Progenitor cell of endocrine pancreas (in vitro differentiated cells): Measurements from ENCODE around the gene NAA60. TPM values are rescaled to one million over a fixed set of nuclear protein-coding genes. Genes with fewer than 3 reads are reported as not detected.

Experiments used
- DNase-seq: peaks from one replicate; pipeline ENCODE4 v3.0.0; 2021; ENCODE audit warnings: low spot score; ENCODE audit not compliant: unreplicated experiment
- H3K27ac Mint-ChIP-seq: 2 replicates; pipeline ENCODE4 v1.8.0; 2021; ENCODE audit warnings: mild to moderate bottlenecking, moderate library complexity, mixed read lengths
- H3K27me3 Mint-ChIP-seq: 2 replicates; pipeline ENCODE4 v1.8.0; 2021; ENCODE audit warnings: mixed read lengths
- H3K36me3 Mint-ChIP-seq: 2 replicates; pipeline ENCODE4 v1.8.0; 2022; ENCODE audit warnings: mixed read lengths; ENCODE audit not compliant: insufficient read depth
- H3K4me1 Mint-ChIP-seq: 2 replicates; pipeline ENCODE4 v1.8.0; 2021; ENCODE audit warnings: low read depth, mixed read lengths
- H3K4me3 Mint-ChIP-seq: 2 replicates; pipeline ENCODE4 v1.8.0; 2021; ENCODE audit warnings: low read depth, mild to moderate bottlenecking, moderate library complexity, mixed read lengths
- H3K9me3 Mint-ChIP-seq: 2 replicates; pipeline ENCODE4 v1.8.0; 2021; ENCODE audit warnings: low read depth, mixed read lengths
- total RNA-seq: library from RNA; stranded (reverse); gene quantifications from 2 replicates; pipeline ENCODE4 v1.2.1, GENCODE V29; 2021
- TF ChIP-seq, protein P1 (sequence below): fragments of 200-600 bp; sonication (generic); IDR thresholded peaks from one replicate; pipeline ENCODE4 v1.5.0; 2021; ENCODE audit warnings: antibody characterized with exemption, mild to moderate bottlenecking; ENCODE audit not compliant: unreplicated experiment

The NAA60 gene
- total RNA-seq, 1 donor from 2014 or later = 71.3 TPM

DNA sequence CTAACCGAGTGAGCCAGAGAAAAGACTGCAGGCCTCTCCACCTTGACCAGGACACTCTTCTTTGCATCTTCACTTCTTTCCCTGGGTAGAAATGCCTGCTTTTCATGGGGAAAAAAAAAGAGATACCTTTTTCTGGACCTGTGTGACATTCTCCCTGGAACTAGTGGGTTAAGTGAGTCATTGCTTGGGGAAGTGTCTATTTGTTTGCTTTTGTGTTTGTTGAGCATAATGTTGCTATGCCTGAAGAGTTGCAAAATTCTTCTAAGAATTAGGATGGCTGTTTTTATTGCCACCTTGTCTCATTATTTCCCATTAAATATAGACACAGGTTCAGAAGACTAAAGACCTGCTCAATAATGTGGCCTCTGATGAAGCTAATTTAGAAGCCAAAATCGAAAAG is 76.1 kb downstream of the NAA60 start:
- no peak for DNase-seq
- H3K9me3 Mint-ChIP-seq = no peaks in the 10 kb centered on the region
- H3K27me3 Mint-ChIP-seq = no peaks in the 10 kb centered on the region
- peaks cover 25% of the 10 kb centered on the region for H3K36me3 Mint-ChIP-seq
- TF ChIP-seq, protein P1, sequence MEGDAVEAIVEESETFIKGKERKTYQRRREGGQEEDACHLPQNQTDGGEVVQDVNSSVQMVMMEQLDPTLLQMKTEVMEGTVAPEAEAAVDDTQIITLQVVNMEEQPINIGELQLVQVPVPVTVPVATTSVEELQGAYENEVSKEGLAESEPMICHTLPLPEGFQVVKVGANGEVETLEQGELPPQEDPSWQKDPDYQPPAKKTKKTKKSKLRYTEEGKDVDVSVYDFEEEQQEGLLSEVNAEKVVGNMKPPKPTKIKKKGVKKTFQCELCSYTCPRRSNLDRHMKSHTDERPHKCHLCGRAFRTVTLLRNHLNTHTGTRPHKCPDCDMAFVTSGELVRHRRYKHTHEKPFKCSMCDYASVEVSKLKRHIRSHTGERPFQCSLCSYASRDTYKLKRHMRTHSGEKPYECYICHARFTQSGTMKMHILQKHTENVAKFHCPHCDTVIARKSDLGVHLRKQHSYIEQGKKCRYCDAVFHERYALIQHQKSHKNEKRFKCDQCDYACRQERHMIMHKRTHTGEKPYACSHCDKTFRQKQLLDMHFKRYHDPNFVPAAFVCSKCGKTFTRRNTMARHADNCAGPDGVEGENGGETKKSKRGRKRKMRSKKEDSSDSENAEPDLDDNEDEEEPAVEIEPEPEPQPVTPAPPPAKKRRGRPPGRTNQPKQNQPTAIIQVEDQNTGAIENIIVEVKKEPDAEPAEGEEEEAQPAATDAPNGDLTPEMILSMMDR = no peak
- no peak overlapping the region for H3K27ac Mint-ChIP-seq
- H3K4me3 Mint-ChIP-seq = no peak overlapping the region
- peaks cover 7% of the 10 kb centered on the region for H3K4me1 Mint-ChIP-seq

- no peak overlapping the region for H3K4me3 Mint-ChIP-seq
- DNase-seq = no peak
- H3K4me1 Mint-ChIP-seq = peaks cover 7% of the 10 kb centered on the region
- no peaks in the 10 kb centered on the region for H3K9me3 Mint-ChIP-seq
- no peaks in the 10 kb centered on the region for H3K27me3 Mint-ChIP-seq
- TF ChIP-seq, protein P1 = no peak
- peaks cover 28% of the 10 kb centered on the region for H3K36me3 Mint-ChIP-seq
- H3K27ac Mint-ChIP-seq = no peak overlapping the region
These were observed 76.9 kb downstream of the NAA60 start for GRCh38 chr16:3520413-3520812.

DNA sequence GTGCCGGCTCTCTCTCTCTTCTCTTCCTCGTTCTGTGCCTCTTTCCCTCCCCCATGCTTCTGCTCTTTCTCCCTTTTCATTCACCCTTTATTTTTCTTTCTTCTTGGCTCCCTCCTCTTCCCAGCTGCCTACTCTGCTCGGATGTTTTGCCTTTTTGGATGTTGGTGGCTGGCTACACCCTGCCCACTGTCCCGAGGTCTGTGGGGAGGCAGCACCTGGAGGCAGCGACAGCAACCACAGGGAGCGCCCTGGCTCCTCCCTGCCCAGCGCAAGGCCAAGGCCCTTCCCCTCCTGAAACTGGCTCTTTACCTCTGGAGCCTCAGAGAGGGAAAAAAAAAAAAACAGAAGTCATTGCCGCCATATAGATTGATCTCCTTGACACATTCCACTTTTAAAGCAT is 77.4 kb downstream of the NAA60 start:
- peaks cover 7% of the 10 kb centered on the region for H3K4me1 Mint-ChIP-seq
- H3K27ac Mint-ChIP-seq = peak overlapping the region; percentile 60
- H3K4me3 Mint-ChIP-seq = no peak overlapping the region
- TF ChIP-seq, protein P1 = no peak
- H3K9me3 Mint-ChIP-seq = no peaks in the 10 kb centered on the region
- DNase-seq = no peak
- H3K36me3 Mint-ChIP-seq = peaks cover 28% of the 10 kb centered on the region
- no peaks in the 10 kb centered on the region for H3K27me3 Mint-ChIP-seq

DNA sequence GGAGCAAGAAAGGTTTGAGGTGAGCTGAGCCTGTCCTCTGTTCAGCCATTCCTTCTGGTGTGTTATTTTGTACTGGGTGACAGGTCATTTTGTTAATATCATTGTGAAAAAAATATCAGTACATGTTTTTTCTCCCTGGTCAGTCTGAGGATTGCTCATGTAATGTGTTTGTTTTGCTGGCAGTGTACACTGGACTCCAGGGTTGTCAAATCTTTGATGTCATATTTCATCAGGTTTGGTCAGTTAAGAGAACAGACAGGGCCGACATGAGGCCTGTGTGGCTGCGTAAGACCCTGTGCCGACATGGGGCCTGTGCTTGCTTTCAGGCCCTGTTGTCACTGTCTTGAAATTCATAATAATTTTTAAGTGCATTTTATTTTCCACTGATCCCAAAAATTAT is 79.8 kb downstream of the NAA60 start:
- no peak for DNase-seq
- Mint-ChIP-seq H3K9me3 (peaks cover 8% of the 10 kb centered on the region), H3K4me3 (no peak overlapping the region), H3K27ac (no peak overlapping the region), H3K36me3 (peaks cover 40% of the 10 kb centered on the region), H3K4me1 (peaks cover 4% of the 10 kb centered on the region), H3K27me3 (no peaks in the 10 kb centered on the region)
- TF ChIP-seq, protein P1 = no peak

GRCh38 chr16:3525951-3526350 is 82.5 kb downstream of the NAA60 start:
- TF ChIP-seq, protein P1 = no peak
- peaks cover 44% of the 10 kb centered on the region for H3K36me3 Mint-ChIP-seq
- no peaks in the 10 kb centered on the region for H3K4me1 Mint-ChIP-seq
- H3K4me3 Mint-ChIP-seq = no peak overlapping the region
- H3K27ac Mint-ChIP-seq = no peak overlapping the region
- no peak for DNase-seq
- peaks cover 9% of the 10 kb centered on the region for H3K9me3 Mint-ChIP-seq
- no peaks in the 10 kb centered on the region for H3K27me3 Mint-ChIP-seq
